Liver (tissue), 9 donors: ENCODE data around the gene LXN. TPM values are rescaled to one million over a fixed set of nuclear protein-coding genes. Genes with fewer than 3 reads are reported as not detected.
"Not testable (repeated sequence)": the region's sequence is repeated elsewhere in the genome, so short reads cannot be mapped to it uniquely, and the experiment has no call there.

Experiments used
- DNase-seq: peaks from one replicate; pipeline ENCODE4 v3.0.0-alpha.2; 2017; ENCODE audit warnings: low spot score
- H3K27ac ChIP-seq, 2 donors: one replicate each; pipeline ENCODE4 v1.7.0; 2013; ENCODE audit warnings: inconsistent platforms in 2 of 2, low read length in 2 of 2, control low read depth in 1 of 2, low read depth in 1 of 2, mild to moderate bottlenecking in 1 of 2
- H3K27me3 ChIP-seq, 4 donors: one replicate each; pipeline versions ENCODE4 v1.6.1 to v1.7.0; 2013; ENCODE audit warnings: low read length in 3 of 4, inconsistent platforms in 1 of 4, mild to moderate bottlenecking in 1 of 4, moderate library complexity in 1 of 4; ENCODE audit not compliant: control insufficient read depth in 4 of 4, insufficient read depth in 4 of 4
- H3K36me3 ChIP-seq, 4 donors: one replicate each; pipeline versions ENCODE4 v1.6.1 to v1.7.0; 2013; ENCODE audit warnings: low read length in 3 of 4, mild to moderate bottlenecking in 3 of 4, low read depth in 1 of 4, moderate library complexity in 1 of 4; ENCODE audit not compliant: control insufficient read depth in 4 of 4, insufficient read depth in 3 of 4
- H3K4me1 ChIP-seq, 4 donors: one replicate each; pipeline versions ENCODE4 v1.6.1 to v1.7.0; 2013; ENCODE audit warnings: low read length in 3 of 4, mild to moderate bottlenecking in 3 of 4, moderate library complexity in 1 of 4; ENCODE audit not compliant: control insufficient read depth in 4 of 4, insufficient read depth in 4 of 4
- H3K4me3 ChIP-seq, 3 donors: one replicate each; pipeline versions ENCODE4 v1.6.1 to v1.7.0; 2013; ENCODE audit warnings: low read length in 3 of 3, control low read depth in 1 of 3, low read depth in 1 of 3, mild to moderate bottlenecking in 1 of 3
- H3K9ac ChIP-seq, 2 donors: one replicate each; pipeline ENCODE4 v1.7.0; 2013; ENCODE audit warnings: low read length in 2 of 2, mild to moderate bottlenecking in 2 of 2, moderate library complexity in 2 of 2, control low read depth in 1 of 2, low read depth in 1 of 2
- H3K9me3 ChIP-seq, 4 donors: one replicate each; pipeline versions ENCODE4 v1.6.1 to v1.7.0; 2013; ENCODE audit warnings: low read length in 3 of 4; ENCODE audit not compliant: control insufficient read depth in 4 of 4
- EGR1 ChIP-seq, 2 donors: IDR thresholded peaks; 2 replicates each; pipeline ENCODE4 v1.6.1; 2016 to 2018; ENCODE audit warnings: antibody characterized with exemption in 2 of 2, low read depth in 2 of 2
- FOXA2 ChIP-seq: IDR thresholded peaks from 2 replicates; pipeline ENCODE4 v1.6.1; 2016; ENCODE audit warnings: antibody characterized with exemption
- GABPA ChIP-seq, 2 donors: IDR thresholded peaks in 1 of 2; conservative IDR thresholded peaks in 1 of 2; 2 replicates each; pipeline ENCODE4 v1.6.1; 2016; ENCODE audit warnings: antibody characterized with exemption in 2 of 2, mild to moderate bottlenecking in 1 of 2, moderate library complexity in 1 of 2
- HNF4A ChIP-seq, 2 donors: conservative IDR thresholded peaks; 2 replicates each; pipeline ENCODE4 v1.6.1; 2016; ENCODE audit warnings: antibody characterized with exemption in 2 of 2, mild to moderate bottlenecking in 2 of 2
- HNF4G ChIP-seq: IDR thresholded peaks from 2 replicates; pipeline ENCODE4 v1.6.1; 2016; ENCODE audit warnings: antibody characterized with exemption
- JUND ChIP-seq, 2 donors: IDR thresholded peaks; 2 replicates each; pipeline ENCODE4 v1.6.1; 2016; ENCODE audit warnings: antibody characterized with exemption in 2 of 2
- NR2F2 ChIP-seq: IDR thresholded peaks from 2 replicates; pipeline ENCODE4 v1.6.1; 2016; ENCODE audit warnings: antibody characterized with exemption
- RAD21 ChIP-seq, 2 donors: IDR thresholded peaks; 2 replicates each; pipeline ENCODE4 v1.6.1; 2016; ENCODE audit warnings: antibody characterized with exemption in 2 of 2, mild to moderate bottlenecking in 2 of 2
- RXRA ChIP-seq, 2 donors: IDR thresholded peaks; 2 replicates each; pipeline ENCODE4 v1.6.1; 2017 to 2018; ENCODE audit warnings: antibody characterized with exemption in 2 of 2, mild to moderate bottlenecking in 1 of 2
- TAF1 ChIP-seq: conservative IDR thresholded peaks from 2 replicates; pipeline ENCODE4 v1.6.1; 2016; ENCODE audit warnings: antibody characterized with exemption, mild to moderate bottlenecking
- YY1 ChIP-seq: IDR thresholded peaks from 2 replicates; pipeline ENCODE4 v1.6.1; 2016; ENCODE audit warnings: antibody characterized with exemption, mild to moderate bottlenecking
- ZBTB33 ChIP-seq: IDR thresholded peaks from 2 replicates; pipeline ENCODE4 v1.6.1; 2016; ENCODE audit warnings: antibody characterized with exemption
- WGBS: extraction: QIAGEN DNeasy Blood & Tissue Kit; methylation state at CpG from one replicate; pipeline ENCODE4 v1.1.7; 2013; 5-methylcytosine and 5-hydroxymethylcytosine counted together
- polyA plus RNA-seq, 2 donors: library from polyadenylated mRNA; stranded (reverse) in 1 of 2; unstranded in 1 of 2; fragments of 200-250 nt in 1 of 2; fragments of >200 nt in 1 of 2; fragmentation: Nextera tagmentation in 1 of 2; extraction: Ambion mirVana in 1 of 2; gene quantifications; one replicate each; pipeline versions ENCODE4 v1.2.1 to v1.2.3, GENCODE V29; 2013 to 2015
- total RNA-seq, 2 donors: library from RNA; depleted of rRNA; stranded (reverse); fragments of >200 nt; gene quantifications; one replicate each; pipeline ENCODE4 v1.2.3, GENCODE V29; 2014
- TF ChIP-seq, protein P1 (sequence below): fragments of 150-350 bp; IDR thresholded peaks from 2 replicates; pipeline ENCODE4 v1.5.1; 2017; ENCODE audit warnings: improper control_type of control experiment, low read depth, low read length; ENCODE audit not compliant: missing input control
- TF ChIP-seq, protein P2 (sequence below): IDR thresholded peaks from 2 replicates; pipeline ENCODE4 v1.6.1; 2016; ENCODE audit warnings: antibody characterized with exemption
- TF ChIP-seq, protein P3 (sequence below): IDR thresholded peaks from 2 replicates; pipeline ENCODE4 v1.6.1; 2016; ENCODE audit warnings: antibody characterized with exemption
- donor health status: healthy.
- donor health status: healthy.
- donor health status: healthy.
- donor health status: healthy.
- donor health status: healthy.

LXN gene
- total and polyA plus RNA-seq, 4 donors, result 1.7 to 52.2 (median 2.6) TPM

GRCh38 chr3:158700559-158700958, 28.1 kb upstream of the LXN start:
- Histone ChIP-seq H3K9ac (no peak overlapping the region), H3K36me3 (peaks cover 0 to 3% (median 2%) of the 10 kb centered on the region in 4 donors), H3K27me3 (no peaks in the 10 kb centered on the region), H3K4me3 (no peak overlapping the region), H3K4me1 (no peaks in the 10 kb centered on the region), H3K27ac (no peak overlapping the region), H3K9me3 (no peaks in the 10 kb centered on the region)
- DNase-seq, result no peak
- no peak for TF ChIP-seq GABPA (IDR thresholded peaks at IDR 0.05 in 1 of 2, conservative IDR thresholded peaks at IDR 0.05 in 1 of 2)
- TF ChIP-seq NR2F2, result peak; percentile 32

DNA sequence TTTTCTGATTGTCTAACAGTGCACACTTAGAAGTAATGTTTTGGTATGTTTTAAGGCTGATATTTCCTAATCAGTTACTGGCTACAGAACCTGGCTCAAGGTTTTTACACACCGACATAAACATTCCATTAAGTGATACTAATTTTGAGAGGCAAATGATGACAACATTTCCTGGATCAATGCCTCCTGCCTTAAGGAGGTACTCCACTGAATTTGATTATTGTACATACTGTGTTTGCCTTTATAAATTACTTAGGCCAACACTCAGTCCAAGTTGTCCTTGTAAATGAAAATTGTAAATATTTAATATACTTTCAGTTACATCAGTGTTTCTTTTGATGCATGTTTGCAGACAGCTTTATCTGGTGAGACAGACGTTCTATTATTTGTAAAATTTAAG, 24.2 kb upstream of the LXN start:
- WGBS, result 47% methylated on average over 2 of the region's 2 CpGs
- no peak for DNase-seq
- Histone ChIP-seq H3K9me3 (no peaks in the 10 kb centered on the region), H3K36me3 (peaks cover 1 to 5% (median 3%) of the 10 kb centered on the region in 4 donors), H3K27me3 (no peaks in the 10 kb centered on the region), H3K9ac (no peak overlapping the region), H3K27ac (no peak overlapping the region), H3K4me1 (no peaks in the 10 kb centered on the region), H3K4me3 (no peak overlapping the region)
- TF ChIP-seq JUND (IDR thresholded peaks at IDR 0.05) (no peak), EGR1 (IDR thresholded peaks at IDR 0.05; ENCODE audit: low read depth in 2 of 2) (no peak), YY1 (no peak), HNF4G (no peak), RAD21 (IDR thresholded peaks at IDR 0.05) (no peak), GABPA (IDR thresholded peaks at IDR 0.05 in 1 of 2, conservative IDR thresholded peaks at IDR 0.05 in 1 of 2) (no peak), TAF1 (no peak), ZBTB33 (no peak), HNF4A (conservative IDR thresholded peaks at IDR 0.05) (no peak), RXRA (IDR thresholded peaks at IDR 0.05) (no peak), FOXA2 (no peak)
- TF ChIP-seq, protein P1, sequence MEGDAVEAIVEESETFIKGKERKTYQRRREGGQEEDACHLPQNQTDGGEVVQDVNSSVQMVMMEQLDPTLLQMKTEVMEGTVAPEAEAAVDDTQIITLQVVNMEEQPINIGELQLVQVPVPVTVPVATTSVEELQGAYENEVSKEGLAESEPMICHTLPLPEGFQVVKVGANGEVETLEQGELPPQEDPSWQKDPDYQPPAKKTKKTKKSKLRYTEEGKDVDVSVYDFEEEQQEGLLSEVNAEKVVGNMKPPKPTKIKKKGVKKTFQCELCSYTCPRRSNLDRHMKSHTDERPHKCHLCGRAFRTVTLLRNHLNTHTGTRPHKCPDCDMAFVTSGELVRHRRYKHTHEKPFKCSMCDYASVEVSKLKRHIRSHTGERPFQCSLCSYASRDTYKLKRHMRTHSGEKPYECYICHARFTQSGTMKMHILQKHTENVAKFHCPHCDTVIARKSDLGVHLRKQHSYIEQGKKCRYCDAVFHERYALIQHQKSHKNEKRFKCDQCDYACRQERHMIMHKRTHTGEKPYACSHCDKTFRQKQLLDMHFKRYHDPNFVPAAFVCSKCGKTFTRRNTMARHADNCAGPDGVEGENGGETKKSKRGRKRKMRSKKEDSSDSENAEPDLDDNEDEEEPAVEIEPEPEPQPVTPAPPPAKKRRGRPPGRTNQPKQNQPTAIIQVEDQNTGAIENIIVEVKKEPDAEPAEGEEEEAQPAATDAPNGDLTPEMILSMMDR, result no peak
- TF ChIP-seq, protein P2, sequence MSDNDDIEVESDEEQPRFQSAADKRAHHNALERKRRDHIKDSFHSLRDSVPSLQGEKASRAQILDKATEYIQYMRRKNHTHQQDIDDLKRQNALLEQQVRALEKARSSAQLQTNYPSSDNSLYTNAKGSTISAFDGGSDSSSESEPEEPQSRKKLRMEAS, result no peak
- TF ChIP-seq, protein P3, sequence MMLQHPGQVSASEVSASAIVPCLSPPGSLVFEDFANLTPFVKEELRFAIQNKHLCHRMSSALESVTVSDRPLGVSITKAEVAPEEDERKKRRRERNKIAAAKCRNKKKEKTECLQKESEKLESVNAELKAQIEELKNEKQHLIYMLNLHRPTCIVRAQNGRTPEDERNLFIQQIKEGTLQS, result no peak

GRCh38 chr3:158693866-158694456, 21.5 kb upstream of the LXN start:
- H3K9me3 ChIP-seq, H3K4me1 ChIP-seq, H3K4me3 ChIP-seq, DNase-seq, H3K27me3 ChIP-seq, H3K27ac ChIP-seq, H3K9ac ChIP-seq: not testable (repeated sequence)
- H3K36me3 ChIP-seq, result peaks cover 1 to 12% (median 8%) of the 10 kb centered on the region in 4 donors
- WGBS, result over 99% methylated on average over 3 of the region's 3 CpGs
